ENCODE results near the gene HS3ST4. TPM values are rescaled to one million over a fixed set of nuclear protein-coding genes. Genes with fewer than 3 reads are reported as not detected.
A peak's percentile ranks its signal among the peaks of the same experiment; 100 is the strongest.

HS3ST4 gene
- total and polyA plus RNA-seq, 2 experiments from 2014 or later, result 0.44 to 2.1 TPM

- no peak overlapping the region for H3K4me3 Mint-ChIP-seq
- Histone ChIP-seq H3K27me3 (ENCODE audit: insufficient read depth) (no peaks in the 10 kb centered on the region), H3F3A (replicated peaks; ENCODE audit: low read depth) (no peaks in the 10 kb centered on the region), H3K4me1 (ENCODE audit: insufficient read depth) (no peaks in the 10 kb centered on the region), H4K20me1 (replicated peaks; ENCODE audit: insufficient read depth) (no peaks in the 10 kb centered on the region), H3K4me2 (no peak overlapping the region), H3K79me2 (replicated peaks; ENCODE audit: insufficient read depth) (no peaks in the 10 kb centered on the region; the same call in 1 of the 2 replicates), H2AFZ (no peak overlapping the region), H3K4me3 (no peak overlapping the region), H3K36me3 (ENCODE audit: insufficient read depth) (no peaks in the 10 kb centered on the region), H3K9me2 (ENCODE audit: insufficient read depth) (no peaks in the 10 kb centered on the region), H3K27ac (ENCODE audit: low read depth) (no peak overlapping the region)
- DNase-seq (ENCODE audit: low spot score) (no peak), ATAC-seq (no peak)
- peaks cover 2% of the 10 kb centered on the region for H3K27me3 Mint-ChIP-seq (ENCODE audit: insufficient read depth, low read depth, poor library complexity)
- peaks cover 17% of the 10 kb centered on the region for H3K4me1 Mint-ChIP-seq
- TF ChIP-seq REST (IDR thresholded peaks at IDR 0.05; ENCODE audit: unreplicated experiment) (no peak), CREB1 (CRISPR knock-in tag; IDR thresholded peaks at IDR 0.05; ENCODE audit: low read depth) (no peak), STAT1 (IDR thresholded peaks at IDR 0.05; ENCODE audit: unreplicated experiment) (no peak), CTCF (conservative IDR thresholded peaks at IDR 0.05; ENCODE audit: low read depth in 2 of 2) (no peak), ZNF331 (CRISPR knock-in tag; IDR thresholded peaks at IDR 0.05; ENCODE audit: low read depth) (no peak), JUNB (IDR thresholded peaks at IDR 0.05; ENCODE audit: unreplicated experiment) (no peak), EZH2 (IDR thresholded peaks at IDR 0.05; ENCODE audit: low read depth, unreplicated experiment) (no peak)
- H3K36me3 Mint-ChIP-seq (ENCODE audit: low read depth), result peaks cover 25% of the 10 kb centered on the region; the same call in 2 of the 3 replicates
- H3K27ac Mint-ChIP-seq, result no peak overlapping the region
- peaks cover 85% of the 10 kb centered on the region for H3K9me3 Mint-ChIP-seq
These were observed 197.1 kb downstream of the HS3ST4 start for GRCh38 chr16:25888868-25889267.

GRCh38 chr16:25893332-25893731, 201.6 kb downstream of the HS3ST4 start:
- H2AFZ ChIP-seq, result no peak overlapping the region
- H3K9me2 ChIP-seq (ENCODE audit: insufficient read depth), result no peaks in the 10 kb centered on the region
- H3K4me1 ChIP-seq (ENCODE audit: insufficient read depth), result no peaks in the 10 kb centered on the region
- no peaks in the 10 kb centered on the region for H3K36me3 ChIP-seq (ENCODE audit: insufficient read depth)
- no peaks in the 10 kb centered on the region for H3K27me3 ChIP-seq (ENCODE audit: insufficient read depth)
- no peaks in the 10 kb centered on the region for H4K20me1 ChIP-seq (replicated peaks; ENCODE audit: insufficient read depth)
- Mint-ChIP-seq H3K27ac (no peak overlapping the region), H3K4me1 (peaks cover 3% of the 10 kb centered on the region; the same call in 1 of the 3 replicates), H3K36me3 (ENCODE audit: low read depth) (peaks cover 18% of the 10 kb centered on the region; the same call in 2 of the 3 replicates), H3K27me3 (ENCODE audit: insufficient read depth, low read depth, poor library complexity) (no peaks in the 10 kb centered on the region), H3K4me3 (no peak overlapping the region), H3K9me3 (peaks cover 94% of the 10 kb centered on the region)
- no peaks in the 10 kb centered on the region; the same call in 1 of the 2 replicates for H3K79me2 ChIP-seq (replicated peaks; ENCODE audit: insufficient read depth)
- H3K4me2 ChIP-seq, result no peak overlapping the region
- DNase-seq (ENCODE audit: low spot score) (peak; percentile 26), ATAC-seq (no peak)
- H3K4me3 ChIP-seq, result no peak overlapping the region
- H3K27ac ChIP-seq (ENCODE audit: low read depth), result no peak overlapping the region
- H3F3A ChIP-seq (replicated peaks; ENCODE audit: low read depth), result no peaks in the 10 kb centered on the region
- TF ChIP-seq STAT1 (IDR thresholded peaks at IDR 0.05; ENCODE audit: unreplicated experiment) (no peak), POLR2AphosphoS5 (IDR thresholded peaks at IDR 0.05; ENCODE audit: low read depth) (no peak), CREB1 (CRISPR knock-in tag; IDR thresholded peaks at IDR 0.05; ENCODE audit: low read depth) (no peak), ETS1 (IDR thresholded peaks at IDR 0.05) (no peak)
